ENCODE measurements around the gene DOCK9. TPM values are rescaled to one million over a fixed set of nuclear protein-coding genes. Genes with fewer than 3 reads are reported as not detected.

Gene DOCK9
- total and polyA plus RNA-seq, 2 experiments from 2014 or later = 16.4 to 38.9 TPM

GRCh38 chr13:98940325-98941001 is 37.4 kb downstream of the DOCK9 start:
- no peaks in the 10 kb centered on the region for H4K20me1 ChIP-seq (ENCODE audit: insufficient read depth, poor library complexity, severe bottlenecking)
- no peaks in the 10 kb centered on the region for H3K9me2 ChIP-seq (replicated peaks; ENCODE audit: insufficient read depth)
- H3K9me3 ChIP-seq (ENCODE audit: low read depth) = no peaks in the 10 kb centered on the region
- H3K4me2 ChIP-seq = no peak overlapping the region
- no peaks in the 10 kb centered on the region for H3K79me2 ChIP-seq
- no peak for TF ChIP-seq CTCF (IDR thresholded peaks at IDR 0.05; ENCODE audit: poor library complexity)
- H3K27me3 ChIP-seq = no peaks in the 10 kb centered on the region
- H3K4me3 ChIP-seq = no peak overlapping the region
- no peaks in the 10 kb centered on the region for H3K36me3 ChIP-seq (replicated peaks; ENCODE audit: insufficient read depth, low read depth)
- no peak overlapping the region for H2AFZ ChIP-seq
- no peak for DNase-seq (ENCODE audit: low spot score)
- H3K4me1 ChIP-seq (ENCODE audit: insufficient read depth) = peaks cover 6% of the 10 kb centered on the region
- H3K27ac ChIP-seq = no peak overlapping the region
- 80% methylated on average over 8 of the region's 8 CpGs for WGBS (ENCODE audit: low lambda C conversion rate, missing lambda C conversion rate)

- Histone ChIP-seq H3K79me2 (no peaks in the 10 kb centered on the region), H3K4me1 (ENCODE audit: insufficient read depth) (peaks cover 6% of the 10 kb centered on the region), H3K27ac (no peak overlapping the region), H3K9me3 (ENCODE audit: low read depth) (no peaks in the 10 kb centered on the region), H3K27me3 (no peaks in the 10 kb centered on the region), H4K20me1 (ENCODE audit: insufficient read depth, poor library complexity, severe bottlenecking) (no peaks in the 10 kb centered on the region), H3K4me2 (no peak overlapping the region), H3K9me2 (replicated peaks; ENCODE audit: insufficient read depth) (no peaks in the 10 kb centered on the region), H3K36me3 (replicated peaks; ENCODE audit: insufficient read depth, low read depth) (no peaks in the 10 kb centered on the region), H2AFZ (no peak overlapping the region), H3K4me3 (no peak overlapping the region)
- TF ChIP-seq EZH2phosphoT487 (IDR thresholded peaks at IDR 0.05; ENCODE audit: low read depth, severe bottlenecking, unreplicated experiment) = no peak
- no peak for TF ChIP-seq CTCF (IDR thresholded peaks at IDR 0.05; ENCODE audit: poor library complexity)
- no peak for TF ChIP-seq EZH2 (IDR thresholded peaks at IDR 0.05; ENCODE audit: borderline replicate concordance)
- WGBS (ENCODE audit: low lambda C conversion rate, missing lambda C conversion rate) = 78% methylated on average over 5 of the region's 5 CpGs
- DNase-seq (ENCODE audit: low spot score) = no peak
These were observed 38.1 kb downstream of the DOCK9 start for GRCh38 chr13:98939660-98940191.

- H3K79me2 ChIP-seq = no peaks in the 10 kb centered on the region
- no peaks in the 10 kb centered on the region for H3K9me3 ChIP-seq (ENCODE audit: low read depth)
- no peak for DNase-seq (ENCODE audit: low spot score)
- no peaks in the 10 kb centered on the region for H3K36me3 ChIP-seq (replicated peaks; ENCODE audit: insufficient read depth, low read depth)
- no peak overlapping the region for H3K27ac ChIP-seq
- no peak overlapping the region for H3K4me2 ChIP-seq
- no peak overlapping the region for H3K4me3 ChIP-seq
- peaks cover 6% of the 10 kb centered on the region for H3K4me1 ChIP-seq (ENCODE audit: insufficient read depth)
- no peaks in the 10 kb centered on the region for H3K9me2 ChIP-seq (replicated peaks; ENCODE audit: insufficient read depth)
- H4K20me1 ChIP-seq (ENCODE audit: insufficient read depth, poor library complexity, severe bottlenecking) = no peaks in the 10 kb centered on the region
- TF ChIP-seq CTCF (IDR thresholded peaks at IDR 0.05; ENCODE audit: poor library complexity) (no peak), EZH2 (IDR thresholded peaks at IDR 0.05; ENCODE audit: borderline replicate concordance) (no peak), EZH2phosphoT487 (IDR thresholded peaks at IDR 0.05; ENCODE audit: low read depth, severe bottlenecking, unreplicated experiment) (no peak)
- H3K27me3 ChIP-seq = no peaks in the 10 kb centered on the region
- H2AFZ ChIP-seq = no peak overlapping the region
- 71% methylated on average over 3 of the region's 3 CpGs for WGBS (ENCODE audit: low lambda C conversion rate, missing lambda C conversion rate)
These were observed 39.1 kb downstream of the DOCK9 start for GRCh38 chr13:98938801-98939200.

Measured in hepatocyte (in vitro differentiated cells).